Smooth muscle cell of the brain vasculature (primary cell): ENCODE measurements around the gene ALOX15B.

ENCODE experiments used
- DNase-seq: peaks from one replicate; pipeline ENCODE4 v3.0.0-alpha.2; 2012; ENCODE audit warnings: low read depth, low spot score

The ALOX15B gene, protein sequence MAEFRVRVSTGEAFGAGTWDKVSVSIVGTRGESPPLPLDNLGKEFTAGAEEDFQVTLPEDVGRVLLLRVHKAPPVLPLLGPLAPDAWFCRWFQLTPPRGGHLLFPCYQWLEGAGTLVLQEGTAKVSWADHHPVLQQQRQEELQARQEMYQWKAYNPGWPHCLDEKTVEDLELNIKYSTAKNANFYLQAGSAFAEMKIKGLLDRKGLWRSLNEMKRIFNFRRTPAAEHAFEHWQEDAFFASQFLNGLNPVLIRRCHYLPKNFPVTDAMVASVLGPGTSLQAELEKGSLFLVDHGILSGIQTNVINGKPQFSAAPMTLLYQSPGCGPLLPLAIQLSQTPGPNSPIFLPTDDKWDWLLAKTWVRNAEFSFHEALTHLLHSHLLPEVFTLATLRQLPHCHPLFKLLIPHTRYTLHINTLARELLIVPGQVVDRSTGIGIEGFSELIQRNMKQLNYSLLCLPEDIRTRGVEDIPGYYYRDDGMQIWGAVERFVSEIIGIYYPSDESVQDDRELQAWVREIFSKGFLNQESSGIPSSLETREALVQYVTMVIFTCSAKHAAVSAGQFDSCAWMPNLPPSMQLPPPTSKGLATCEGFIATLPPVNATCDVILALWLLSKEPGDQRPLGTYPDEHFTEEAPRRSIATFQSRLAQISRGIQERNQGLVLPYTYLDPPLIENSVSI

GRCh38 chr17:8038954-8039610 lies at the start of gene ALOX15B:
TSS of gene ALOX15B (plus strand) at chr17:8039059. CDS start at chr17:8039156, 97 bp downstream.
- DNase-seq = no peak

GRCh38 chr17:7989781-7990655 lies 48.8 kb upstream of the ALOX15B start:
- peak; percentile 28 for DNase-seq

GRCh38 chr17:7992516-7992915 lies 46.3 kb upstream of the ALOX15B start:
- DNase-seq = no peak

DNA sequence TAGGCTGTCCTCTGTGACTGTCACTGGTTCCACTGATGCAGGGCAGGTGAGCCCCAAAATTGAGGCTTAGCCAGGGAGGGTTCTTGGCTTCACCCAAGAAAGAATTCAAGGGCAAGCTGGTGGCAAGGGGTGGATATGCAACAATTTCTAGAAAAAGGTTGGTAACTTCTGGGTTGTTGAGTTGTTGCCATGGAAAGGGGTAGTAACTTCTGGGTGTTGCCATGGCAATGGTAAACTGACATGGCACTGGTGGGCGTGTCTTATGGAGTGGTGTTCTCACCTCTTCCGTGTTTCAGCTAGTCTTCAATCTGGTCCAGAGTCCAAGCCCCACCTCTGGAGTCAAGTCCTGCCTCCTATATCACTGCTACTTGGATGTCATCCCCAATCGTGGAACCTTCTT lies 45.9 kb upstream of the ALOX15B start:
- DNase-seq = no peak

DNA sequence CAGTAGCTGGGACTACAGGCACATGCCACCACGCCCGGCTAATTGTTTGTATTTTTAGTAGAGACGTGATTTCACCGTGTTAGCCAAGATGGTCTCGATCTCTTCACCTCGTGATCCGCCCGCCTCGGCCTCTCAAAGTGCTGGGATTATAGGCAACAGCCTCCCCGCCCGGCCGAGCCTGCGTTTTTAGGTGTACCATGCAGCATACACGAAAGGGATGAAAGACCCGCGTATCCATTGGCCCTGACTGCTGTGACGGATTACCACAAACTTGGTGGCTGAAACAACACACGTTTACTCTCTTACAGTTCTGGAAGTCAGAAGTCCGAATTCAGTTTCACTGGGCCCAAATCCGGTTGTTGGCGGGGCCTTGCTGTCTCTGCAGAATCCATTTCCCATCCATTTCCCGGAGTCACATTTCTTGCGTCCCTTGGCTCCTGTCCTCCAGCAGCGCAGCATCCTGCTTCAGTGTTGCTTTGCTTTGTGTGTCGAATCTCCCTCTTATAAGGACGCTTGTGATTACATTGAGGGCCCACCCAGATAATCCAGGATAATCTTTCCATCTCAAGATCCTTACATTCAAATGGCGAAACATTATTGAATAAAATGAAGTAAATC lies 44.8 kb upstream of the ALOX15B start:
- DNase-seq = no peak

DNA sequence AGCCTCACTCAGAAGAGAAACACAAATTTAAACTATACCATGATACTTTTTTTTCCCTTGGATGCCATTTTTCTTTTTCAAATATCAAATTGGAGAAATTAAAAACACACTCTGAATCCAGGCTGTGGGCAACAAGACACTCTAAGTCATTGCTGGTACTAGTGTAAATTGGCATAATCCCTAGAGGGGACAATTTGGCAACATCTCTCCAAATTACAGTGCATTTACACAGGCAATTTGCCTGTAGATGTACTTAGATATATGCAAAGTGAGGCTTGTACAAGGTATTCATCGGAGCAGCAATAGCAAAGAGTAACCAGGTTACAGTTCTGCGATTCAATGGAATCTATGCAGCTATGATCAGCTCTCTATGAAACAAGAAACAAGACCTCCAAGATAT lies 43.1 kb upstream of the ALOX15B start:
- no peak for DNase-seq

DNA sequence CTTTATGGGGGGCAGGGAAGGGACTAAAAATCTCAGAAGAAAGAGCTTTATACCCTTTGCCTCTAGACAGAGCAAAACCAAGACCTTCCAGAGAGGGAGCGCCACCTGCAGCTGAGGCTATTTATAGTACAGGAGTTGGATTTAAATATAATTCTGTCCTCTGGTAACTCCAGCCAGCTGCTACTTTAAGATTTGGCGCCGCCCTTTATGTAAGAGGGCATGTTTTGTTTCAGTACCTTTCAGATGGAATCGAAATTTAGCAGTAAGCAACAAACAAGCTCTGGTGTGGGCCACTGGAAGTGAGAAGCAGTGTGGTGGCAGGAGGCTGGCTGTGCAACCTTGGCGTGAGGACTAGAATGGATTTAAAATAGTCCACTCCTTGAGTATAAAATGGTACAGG lies 41.7 kb upstream of the ALOX15B start:
- DNase-seq = no peak

- no peak for DNase-seq
Observed at GRCh38 chr17:8001976-8002720, 36.7 kb upstream of the ALOX15B start, which contains the start of gene GUCY2D. TSS of gene GUCY2D (plus strand) at chr17:8002615. CDS start at chr17:8003048, 433 bp downstream.

DNA sequence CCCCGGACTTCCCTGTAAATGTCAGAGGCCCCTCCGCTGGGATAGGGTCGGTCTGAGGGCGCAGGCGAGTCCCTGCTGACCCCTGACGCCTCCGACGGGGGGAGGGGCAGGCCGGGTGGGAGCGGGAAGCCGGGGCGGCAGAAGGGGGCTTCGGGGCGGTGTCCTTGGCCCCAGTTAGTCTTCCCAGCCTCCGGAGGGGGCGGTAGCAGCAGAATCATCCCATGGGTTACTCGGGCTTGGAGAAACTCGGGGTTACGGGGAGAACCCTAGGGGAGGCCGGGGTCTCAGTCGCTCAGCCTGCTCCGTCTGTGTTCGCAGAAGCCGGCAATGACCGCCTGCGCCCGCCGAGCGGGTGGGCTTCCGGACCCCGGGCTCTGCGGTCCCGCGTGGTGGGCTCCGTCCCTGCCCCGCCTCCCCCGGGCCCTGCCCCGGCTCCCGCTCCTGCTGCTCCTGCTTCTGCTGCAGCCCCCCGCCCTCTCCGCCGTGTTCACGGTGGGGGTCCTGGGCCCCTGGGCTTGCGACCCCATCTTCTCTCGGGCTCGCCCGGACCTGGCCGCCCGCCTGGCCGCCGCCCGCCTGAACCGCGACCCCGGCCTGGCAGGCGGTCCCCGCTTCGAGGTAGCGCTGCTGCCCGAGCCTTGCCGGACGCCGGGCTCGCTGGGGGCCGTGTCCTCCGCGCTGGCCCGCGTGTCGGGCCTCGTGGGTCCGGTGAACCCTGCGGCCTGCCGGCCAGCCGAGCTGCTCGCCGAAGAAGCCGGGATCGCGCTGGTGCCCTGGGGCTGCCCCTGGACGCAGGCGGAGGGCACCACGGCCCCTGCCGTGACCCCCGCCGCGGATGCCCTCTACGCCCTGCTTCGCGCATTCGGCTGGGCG lies 35.9 kb upstream of the ALOX15B start:
- DNase-seq = no peak

DNA sequence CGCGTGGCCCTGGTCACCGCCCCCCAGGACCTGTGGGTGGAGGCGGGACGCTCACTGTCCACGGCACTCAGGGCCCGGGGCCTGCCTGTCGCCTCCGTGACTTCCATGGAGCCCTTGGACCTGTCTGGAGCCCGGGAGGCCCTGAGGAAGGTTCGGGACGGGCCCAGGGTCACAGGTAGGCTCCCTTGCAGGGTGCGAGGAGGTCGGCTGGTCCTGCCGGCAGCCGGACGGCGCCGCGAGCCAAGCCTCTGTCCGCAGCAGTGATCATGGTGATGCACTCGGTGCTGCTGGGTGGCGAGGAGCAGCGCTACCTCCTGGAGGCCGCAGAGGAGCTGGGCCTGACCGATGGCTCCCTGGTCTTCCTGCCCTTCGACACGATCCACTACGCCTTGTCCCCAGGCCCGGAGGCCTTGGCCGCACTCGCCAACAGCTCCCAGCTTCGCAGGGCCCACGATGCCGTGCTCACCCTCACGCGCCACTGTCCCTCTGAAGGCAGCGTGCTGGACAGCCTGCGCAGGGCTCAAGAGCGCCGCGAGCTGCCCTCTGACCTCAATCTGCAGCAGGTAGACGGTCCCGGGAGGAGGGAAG lies 35.2 kb upstream of the ALOX15B start:
- no peak for DNase-seq

DNA sequence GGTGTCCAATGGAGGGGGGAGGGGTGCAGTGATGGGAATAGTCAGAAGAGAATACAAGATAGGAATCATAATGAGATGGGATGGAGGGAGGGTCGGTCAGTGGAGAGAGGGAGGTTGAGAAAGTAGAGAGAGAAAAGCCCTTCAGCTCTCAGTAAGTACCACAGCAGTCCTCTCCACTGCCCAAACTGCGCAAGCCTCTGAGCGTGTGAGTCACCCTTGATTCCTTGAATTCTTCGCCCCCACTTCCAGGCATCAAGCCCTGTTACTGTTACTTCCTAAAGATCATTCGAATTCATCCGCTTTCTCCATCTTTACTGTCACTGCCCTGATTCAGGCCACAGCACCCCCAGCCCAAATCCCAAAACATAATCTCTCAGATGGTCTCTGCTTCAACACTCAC lies 34.0 kb upstream of the ALOX15B start:
- no peak for DNase-seq

GRCh38 chr17:8005357-8005756 lies 33.5 kb upstream of the ALOX15B start:
- no peak for DNase-seq

DNA sequence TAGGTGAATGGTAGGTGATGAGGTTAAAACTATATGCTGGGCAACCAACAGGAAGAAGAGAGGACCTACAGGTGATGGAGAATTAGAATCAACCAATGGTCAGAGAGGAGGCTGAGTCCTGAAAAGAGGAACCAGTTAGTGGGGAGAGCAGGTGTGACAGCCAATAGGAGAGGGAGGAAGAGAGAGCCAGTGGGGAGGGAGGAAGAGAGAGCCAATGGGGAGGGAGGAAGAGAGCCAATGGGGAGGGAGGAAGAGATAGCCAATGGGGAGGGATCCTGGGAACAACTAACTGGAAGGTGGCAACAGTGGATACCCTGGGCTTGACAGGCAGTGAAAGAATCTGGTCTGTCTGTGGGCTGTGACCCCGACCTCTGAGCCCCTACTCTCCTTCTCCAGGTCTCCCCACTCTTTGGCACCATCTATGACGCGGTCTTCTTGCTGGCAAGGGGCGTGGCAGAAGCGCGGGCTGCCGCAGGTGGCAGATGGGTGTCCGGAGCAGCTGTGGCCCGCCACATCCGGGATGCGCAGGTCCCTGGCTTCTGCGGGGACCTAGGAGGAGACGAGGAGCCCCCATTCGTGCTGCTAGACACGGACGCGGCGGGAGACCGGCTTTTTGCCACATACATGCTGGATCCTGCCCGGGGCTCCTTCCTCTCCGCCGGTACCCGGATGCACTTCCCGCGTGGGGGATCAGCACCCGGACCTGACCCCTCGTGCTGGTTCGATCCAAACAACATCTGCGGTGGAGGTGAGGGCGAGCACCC lies 32.7 kb upstream of the ALOX15B start:
- DNase-seq = no peak

GRCh38 chr17:8006836-8007680 lies 31.8 kb upstream of the ALOX15B start:
- no peak for DNase-seq

- no peak for DNase-seq
Observed at GRCh38 chr17:8007836-8008235, 31.0 kb upstream of the ALOX15B start.

GRCh38 chr17:8012045-8012580 lies 26.7 kb upstream of the ALOX15B start:
- DNase-seq = no peak
